Lower lobe of right lung (tissue), 2 donors: ENCODE data around the gene LRRC7. TPM values are rescaled to one million over a fixed set of nuclear protein-coding genes. Genes with fewer than 3 reads are reported as not detected.

ENCODE experiments used
- ATAC-seq, 2 donors: fragments of 200-7000 bp; cut with Tn5 transposase; one replicate each; pipeline ENCODE4 v1.9.1; 2020 to 2022; ENCODE audit warnings: mild to moderate bottlenecking in 2 of 2, moderate library complexity in 2 of 2
- DNase-seq: peaks from one replicate; pipeline ENCODE4 v3.0.0-alpha.2; 2020
- H3K27ac ChIP-seq: fragments of 200-600 bp; one replicate; pipeline ENCODE4 v1.8.0; 2022
- H3K27me3 ChIP-seq: fragments of 200-600 bp; one replicate; pipeline ENCODE4 v1.8.0; 2022; ENCODE audit warnings: low read depth
- H3K36me3 ChIP-seq: fragments of 200-600 bp; one replicate; pipeline ENCODE4 v1.8.0; 2022; ENCODE audit warnings: mild to moderate bottlenecking
- H3K4me1 ChIP-seq: fragments of 200-600 bp; one replicate; pipeline ENCODE4 v1.8.0; 2022
- H3K4me3 ChIP-seq: fragments of 200-600 bp; one replicate; pipeline ENCODE4 v1.8.0; 2022; ENCODE audit warnings: mild to moderate bottlenecking
- H3K9me3 ChIP-seq: fragments of 200-600 bp; one replicate; pipeline ENCODE4 v1.8.0; 2022
- intact Hi-C: fragments of 100-400 bp; cut with DNase I; formaldehyde crosslinking; loops from one replicate; pipeline ENCODE4 v1.11.0; 2022
- total RNA-seq: library from RNA; stranded (reverse); fragmentation: NEBNext Ultra II Directional; extraction: Animal tissue kit (Norgen Biotek cat#: 25700); gene quantifications from one replicate; pipeline ENCODE4 v1.2.1, GENCODE V29; 2021
- TF ChIP-seq, protein P1 (sequence below): fragments of 200-600 bp; IDR thresholded peaks from one replicate; pipeline ENCODE4 v1.8.0; 2022; ENCODE audit warnings: antibody characterized with exemption, mild to moderate bottlenecking
- donor health status: DM: no; HTN: yes; CAD: no; lungs with severe emphysema.

Gene LRRC7
- total RNA-seq, 1 donor from 2014 or later = not detected

DNA sequence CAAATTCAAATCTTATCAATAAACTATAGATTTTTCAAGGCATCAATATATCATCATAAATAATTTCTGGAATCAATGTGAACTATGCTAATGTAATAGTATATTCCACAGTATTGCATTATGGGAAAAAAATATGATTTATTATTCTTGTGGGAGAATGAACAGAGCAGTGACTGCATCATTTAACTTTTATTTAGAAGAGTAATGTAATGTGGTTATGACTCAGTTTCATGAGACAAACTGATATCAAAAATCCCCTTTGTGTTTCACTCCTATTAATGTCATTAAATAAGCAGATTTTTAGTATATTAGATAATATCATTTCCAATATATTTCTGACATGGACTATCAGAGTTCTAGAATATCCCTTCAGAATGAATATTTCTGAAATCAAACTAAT lies 450.0 kb downstream of the LRRC7 start:
- Histone ChIP-seq H3K36me3 (no peaks in the 10 kb centered on the region), H3K4me1 (no peaks in the 10 kb centered on the region), H3K4me3 (no peak overlapping the region), H3K27ac (no peak overlapping the region), H3K27me3 (no peaks in the 10 kb centered on the region), H3K9me3 (no peaks in the 10 kb centered on the region)
- TF ChIP-seq, protein P1, sequence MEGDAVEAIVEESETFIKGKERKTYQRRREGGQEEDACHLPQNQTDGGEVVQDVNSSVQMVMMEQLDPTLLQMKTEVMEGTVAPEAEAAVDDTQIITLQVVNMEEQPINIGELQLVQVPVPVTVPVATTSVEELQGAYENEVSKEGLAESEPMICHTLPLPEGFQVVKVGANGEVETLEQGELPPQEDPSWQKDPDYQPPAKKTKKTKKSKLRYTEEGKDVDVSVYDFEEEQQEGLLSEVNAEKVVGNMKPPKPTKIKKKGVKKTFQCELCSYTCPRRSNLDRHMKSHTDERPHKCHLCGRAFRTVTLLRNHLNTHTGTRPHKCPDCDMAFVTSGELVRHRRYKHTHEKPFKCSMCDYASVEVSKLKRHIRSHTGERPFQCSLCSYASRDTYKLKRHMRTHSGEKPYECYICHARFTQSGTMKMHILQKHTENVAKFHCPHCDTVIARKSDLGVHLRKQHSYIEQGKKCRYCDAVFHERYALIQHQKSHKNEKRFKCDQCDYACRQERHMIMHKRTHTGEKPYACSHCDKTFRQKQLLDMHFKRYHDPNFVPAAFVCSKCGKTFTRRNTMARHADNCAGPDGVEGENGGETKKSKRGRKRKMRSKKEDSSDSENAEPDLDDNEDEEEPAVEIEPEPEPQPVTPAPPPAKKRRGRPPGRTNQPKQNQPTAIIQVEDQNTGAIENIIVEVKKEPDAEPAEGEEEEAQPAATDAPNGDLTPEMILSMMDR = no peak
- intact Hi-C loops = no loop called here
- DNase-seq = no peak
- ATAC-seq = no peak

DNA sequence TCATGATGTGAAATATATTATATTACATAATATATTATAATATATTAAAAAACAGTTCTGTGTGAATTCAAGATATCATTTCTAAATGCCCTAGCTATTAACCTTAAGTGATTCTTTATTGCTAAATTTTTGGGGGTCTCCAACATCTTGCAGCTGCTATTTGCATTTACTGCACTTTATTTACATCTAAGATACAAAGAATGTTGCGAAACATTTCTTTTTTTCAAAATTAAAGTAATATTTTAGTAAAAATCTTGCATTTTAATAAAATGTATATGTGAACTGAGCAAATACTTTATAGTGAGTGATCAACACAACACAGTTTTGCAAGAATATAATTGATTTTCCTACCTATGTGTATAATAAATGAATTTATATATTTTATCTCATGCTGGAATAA lies 456.6 kb downstream of the LRRC7 start:
- no peak for DNase-seq
- no peak for ATAC-seq

GRCh38 chr1:70025052-70025451 lies 457.3 kb downstream of the LRRC7 start:
- Histone ChIP-seq H3K36me3 (no peaks in the 10 kb centered on the region), H3K27ac (no peak overlapping the region), H3K9me3 (no peaks in the 10 kb centered on the region), H3K27me3 (no peaks in the 10 kb centered on the region), H3K4me3 (no peak overlapping the region), H3K4me1 (no peaks in the 10 kb centered on the region)
- intact Hi-C loops = no loop called here
- no peak for DNase-seq
- TF ChIP-seq, protein P1 = no peak
- no peak for ATAC-seq

More for the DNA sequence above, 456.6 kb downstream of the LRRC7 start:
- Histone ChIP-seq H3K27me3 (no peaks in the 10 kb centered on the region), H3K4me1 (no peaks in the 10 kb centered on the region), H3K4me3 (no peak overlapping the region), H3K36me3 (no peaks in the 10 kb centered on the region), H3K27ac (no peak overlapping the region), H3K9me3 (no peaks in the 10 kb centered on the region)
- intact Hi-C loops = no loop called here
- TF ChIP-seq, protein P1 = no peak

GRCh38 chr1:70025846-70026245 lies 458.1 kb downstream of the LRRC7 start:
- intact Hi-C loops = no loop called here
- TF ChIP-seq, protein P1 = no peak
- Histone ChIP-seq H3K27ac (no peak overlapping the region), H3K4me1 (no peaks in the 10 kb centered on the region), H3K9me3 (no peaks in the 10 kb centered on the region), H3K36me3 (no peaks in the 10 kb centered on the region), H3K4me3 (no peak overlapping the region), H3K27me3 (no peaks in the 10 kb centered on the region)
- DNase-seq (no peak), ATAC-seq (no peak)

- ATAC-seq (no peak), DNase-seq (no peak)
- TF ChIP-seq, protein P1 = no peak
- Histone ChIP-seq H3K9me3 (no peaks in the 10 kb centered on the region), H3K4me3 (no peak overlapping the region), H3K36me3 (no peaks in the 10 kb centered on the region), H3K4me1 (no peaks in the 10 kb centered on the region), H3K27me3 (no peaks in the 10 kb centered on the region), H3K27ac (no peak overlapping the region)
- intact Hi-C loops = no loop called here
Observed at GRCh38 chr1:70033266-70033873, 465.6 kb downstream of the LRRC7 start.
